ENCODE data around the gene NOL9. TPM values are rescaled to one million over a fixed set of nuclear protein-coding genes. Genes with fewer than 3 reads are reported as not detected.

NOL9 gene
- total RNA-seq, 6 donors from 2014 or later: 19.6 to 41.9 (median 24.7) TPM

GRCh38 chr1:6504887-6505286 lies 49.4 kb downstream of the NOL9 start:
- Histone ChIP-seq H3K36me3 (no peaks in the 10 kb centered on the region), H3K27ac (no peak overlapping the region), H3K27me3 (no peaks in the 10 kb centered on the region), H3K9me3 (no peaks in the 10 kb centered on the region), H3K4me3 (no peak overlapping the region), H3K4me1 (peaks cover 5 to 17% (median 10%) of the 10 kb centered on the region in 4 donors)
- no peak for ATAC-seq (ENCODE audit: low FRiP score in 2 of 2)
- 94 to 96% methylated on average over 7 to 14 of the region's 15 CpGs for WGBS, 2 donors
- DNase-seq: peak in 1 of 2 donors; percentile 52
- TF ChIP-seq POLR2AphosphoS5 (IDR thresholded peaks at IDR 0.05): no peak
- no peak for TF ChIP-seq CTCF (IDR thresholded peaks at IDR 0.05)
- TF ChIP-seq EP300 (IDR thresholded peaks at IDR 0.05): no peak
- TF ChIP-seq POLR2A (IDR thresholded peaks at IDR 0.05): no peak

- H3K27ac ChIP-seq: no peak overlapping the region
- no peak for TF ChIP-seq CTCF (IDR thresholded peaks at IDR 0.05)
- no peak for TF ChIP-seq POLR2AphosphoS5 (IDR thresholded peaks at IDR 0.05)
- no peak for TF ChIP-seq EP300 (IDR thresholded peaks at IDR 0.05)
- TF ChIP-seq POLR2A (IDR thresholded peaks at IDR 0.05): no peak
- DNase-seq (peak in 1 of 2 donors; percentile 75), ATAC-seq (ENCODE audit: low FRiP score in 2 of 2) (no peak)
- WGBS, 2 donors: 86 to 87% methylated on average over 19 to 20 of the region's 20 CpGs
- H3K4me1 ChIP-seq: peaks cover 5 to 17% (median 10%) of the 10 kb centered on the region in 4 donors
- no peaks in the 10 kb centered on the region for H3K9me3 ChIP-seq
- no peak overlapping the region for H3K4me3 ChIP-seq
- H3K36me3 ChIP-seq: no peaks in the 10 kb centered on the region
- H3K27me3 ChIP-seq: no peaks in the 10 kb centered on the region
Measured at GRCh38 chr1:6503884-6504602, 50.3 kb downstream of the NOL9 start.

DNA sequence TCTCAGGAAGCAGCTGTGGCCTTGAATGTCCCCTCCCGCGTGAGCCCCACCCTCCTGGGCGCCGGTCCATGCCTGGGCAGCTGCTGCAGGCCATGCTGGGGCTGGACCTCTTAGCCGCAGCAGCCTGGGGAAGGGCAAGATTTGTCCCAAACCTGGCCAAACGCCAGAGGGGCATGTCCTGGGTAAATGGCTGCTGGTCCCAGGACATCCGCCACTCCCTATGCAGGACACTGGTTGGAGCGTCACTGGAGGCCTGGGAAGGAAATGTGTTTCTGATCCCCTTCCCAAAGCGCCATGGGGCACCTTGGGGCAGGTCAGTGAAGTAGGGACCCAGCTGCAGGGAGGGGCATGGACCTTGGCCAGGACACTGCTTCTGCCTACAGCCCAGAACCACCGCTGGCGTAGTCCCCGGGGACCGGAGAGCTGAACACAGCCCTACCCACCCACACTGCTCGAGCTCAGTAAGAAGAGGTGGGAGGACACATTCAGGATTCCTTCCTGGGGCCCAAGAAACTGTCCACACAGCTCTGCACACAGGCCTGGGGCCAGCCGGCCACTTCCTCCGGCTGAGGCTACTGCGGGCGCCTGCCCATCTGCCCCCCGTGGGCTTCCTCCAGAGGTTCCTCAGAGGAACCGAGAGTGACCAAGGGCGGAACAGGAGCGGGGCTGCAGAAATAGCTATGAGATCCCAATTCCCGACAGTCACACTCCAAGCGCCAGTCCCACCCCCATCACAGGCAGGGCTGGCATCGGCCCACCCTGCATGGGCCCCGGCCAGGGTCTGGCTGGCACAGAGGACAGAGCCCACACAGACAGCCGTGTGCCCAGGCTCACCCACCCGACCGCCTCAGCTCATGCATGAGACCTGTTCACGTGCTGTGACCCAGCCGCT lies 52.1 kb downstream of the NOL9 start:
- DNase-seq (peak in 1 of 2 donors; percentile 88), ATAC-seq (ENCODE audit: low FRiP score in 2 of 2) (peak; percentile 6 to 64)
- peak overlapping the region in 1 of 4 donors; percentile 2 for H3K27ac ChIP-seq
- no peaks in the 10 kb centered on the region for H3K9me3 ChIP-seq
- H3K4me1 ChIP-seq: peaks cover 13 to 25% (median 19%) of the 10 kb centered on the region in 4 donors
- no peaks in the 10 kb centered on the region for H3K27me3 ChIP-seq
- no peak for TF ChIP-seq POLR2AphosphoS5 (IDR thresholded peaks at IDR 0.05)
- TF ChIP-seq CTCF (IDR thresholded peaks at IDR 0.05): no peak
- TF ChIP-seq EP300 (IDR thresholded peaks at IDR 0.05): no peak
- no peak for TF ChIP-seq POLR2A (IDR thresholded peaks at IDR 0.05)
- 56 to 57% methylated on average over 3 to 31 of the region's 31 CpGs for WGBS, 2 donors
- no peak overlapping the region for H3K4me3 ChIP-seq
- H3K36me3 ChIP-seq: no peaks in the 10 kb centered on the region

DNA sequence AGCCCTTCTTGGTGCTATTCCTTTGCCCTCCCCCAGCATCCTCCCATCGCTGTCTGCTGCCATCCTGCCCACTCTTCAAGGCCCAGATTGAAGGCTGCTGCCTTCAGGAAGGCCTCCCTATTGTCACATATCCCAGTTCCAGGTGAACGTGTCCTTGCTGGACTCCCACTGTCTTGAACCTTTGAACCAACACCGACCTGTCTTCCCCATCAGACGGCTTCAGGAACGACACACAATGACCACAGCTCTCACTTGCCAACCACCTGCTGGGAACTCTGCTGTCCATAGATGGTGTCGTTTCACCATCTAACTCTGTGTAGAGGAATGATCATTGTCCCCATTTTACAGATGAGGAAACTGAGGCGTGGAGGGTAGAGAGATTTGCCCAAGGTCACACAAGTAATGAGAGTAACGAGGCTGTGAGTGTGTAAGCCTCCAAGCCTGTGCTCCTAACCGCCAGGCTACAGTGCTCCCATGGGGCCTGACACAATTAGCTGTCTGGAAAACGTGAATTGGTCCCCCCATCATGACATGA lies 53.0 kb downstream of the NOL9 start:
- peaks cover 0 to 3% (median 0%) of the 10 kb centered on the region in 4 donors for H3K27me3 ChIP-seq
- 84 to 90% methylated on average over 10 of the region's 10 CpGs for WGBS, 2 donors
- TF ChIP-seq CTCF (IDR thresholded peaks at IDR 0.05) (no peak), POLR2A (IDR thresholded peaks at IDR 0.05) (no peak), EP300 (IDR thresholded peaks at IDR 0.05) (no peak), POLR2AphosphoS5 (IDR thresholded peaks at IDR 0.05) (no peak)
- no peak overlapping the region for H3K4me3 ChIP-seq
- ATAC-seq (ENCODE audit: low FRiP score in 2 of 2) (no peak), DNase-seq (no peak)
- peak overlapping the region in 2 of 4 donors; percentile 2 to 4 for H3K27ac ChIP-seq
- peaks cover 17 to 33% (median 23%) of the 10 kb centered on the region in 4 donors for H3K4me1 ChIP-seq
- no peaks in the 10 kb centered on the region for H3K36me3 ChIP-seq
- no peaks in the 10 kb centered on the region for H3K9me3 ChIP-seq

All from upper lobe of left lung (tissue), 6 donors.